H9 (cell line): ENCODE data around the gene SPATA6L. TPM values are rescaled to one million over a fixed set of nuclear protein-coding genes. Genes with fewer than 3 reads are reported as not detected.

Experiments
- DNase-seq: peaks from one replicate; pipeline ENCODE4 v3.0.0-alpha.2; 2017
- H2AFZ ChIP-seq: one replicate; pipeline ENCODE4 v1.6.1; 2013; ENCODE audit warnings: mild to moderate bottlenecking, low read length, control low read depth, moderate library complexity
- H2AK5ac ChIP-seq: 2 replicates; pipeline ENCODE4 v1.6.1; 2013; ENCODE audit warnings: low read length, control low read depth, mixed read lengths; ENCODE audit not compliant: insufficient read length
- H2BK120ac ChIP-seq: one replicate; pipeline ENCODE4 v1.6.1; 2013; ENCODE audit warnings: low read depth, mild to moderate bottlenecking, low read length, control low read depth, inconsistent platforms; ENCODE audit not compliant: poor library complexity, severe bottlenecking
- H2BK12ac ChIP-seq: 2 replicates; pipeline ENCODE4 v1.6.1; 2013; ENCODE audit warnings: low read length, control low read depth, mixed read lengths, low read depth; ENCODE audit not compliant: insufficient read length
- H2BK15ac ChIP-seq: 2 replicates; pipeline ENCODE4 v1.6.1; 2013; ENCODE audit warnings: low read depth, low read length, control low read depth
- H2BK20ac ChIP-seq: one replicate; pipeline ENCODE4 v1.6.1; 2013; ENCODE audit warnings: low read depth, mild to moderate bottlenecking, low read length, control low read depth, inconsistent platforms; ENCODE audit not compliant: poor library complexity, severe bottlenecking
- H2BK5ac ChIP-seq: 2 replicates; pipeline ENCODE4 v1.6.1; 2013; ENCODE audit warnings: low read length, control low read depth, mixed read lengths; ENCODE audit not compliant: insufficient read length
- H3K14ac ChIP-seq: 2 replicates; pipeline ENCODE4 v1.6.1; 2013; ENCODE audit warnings: low read length, control low read depth; ENCODE audit not compliant: insufficient read depth
- H3K18ac ChIP-seq: 2 replicates; pipeline ENCODE4 v1.6.1; 2013; ENCODE audit warnings: low read depth, mild to moderate bottlenecking, mixed read lengths, low read length, control low read depth; ENCODE audit not compliant: insufficient read length
- H3K23ac ChIP-seq: 2 replicates; pipeline ENCODE4 v1.6.1; 2013; ENCODE audit warnings: low read length, control low read depth, mixed read lengths, low read depth; ENCODE audit not compliant: insufficient read length
- H3K23me2 ChIP-seq: 2 replicates; pipeline ENCODE4 v1.6.1; 2013; ENCODE audit warnings: low read depth, mild to moderate bottlenecking, mixed read lengths, low read length, control low read depth; ENCODE audit not compliant: insufficient read length, poor library complexity, severe bottlenecking
- H3K27ac ChIP-seq: 2 replicates; pipeline ENCODE4 v1.5.1; 2013; ENCODE audit warnings: low read length, control low read depth, mixed read lengths, low read depth; ENCODE audit not compliant: insufficient read length
- H3K27me3 ChIP-seq: 2 replicates; pipeline ENCODE4 v1.6.1; 2013; ENCODE audit warnings: low read length, control low read depth, inconsistent platforms; ENCODE audit not compliant: insufficient read depth
- H3K4ac ChIP-seq: 2 replicates; pipeline ENCODE4 v1.6.1; 2013; ENCODE audit warnings: low read depth, mild to moderate bottlenecking, control low read depth, inconsistent platforms, low read length, moderate library complexity
- H3K4me1 ChIP-seq: 2 replicates; pipeline ENCODE4 v1.6.1; 2013; ENCODE audit warnings: low read length, control low read depth, inconsistent platforms; ENCODE audit not compliant: insufficient read depth
- H3K4me2 ChIP-seq: 2 replicates; pipeline ENCODE4 v1.6.1; 2013; ENCODE audit warnings: low read length, control low read depth, mixed read lengths; ENCODE audit not compliant: insufficient read length, insufficient read depth
- H3K56ac ChIP-seq: 2 replicates; pipeline ENCODE4 v1.6.1; 2013; ENCODE audit warnings: low read depth, mild to moderate bottlenecking, mixed read lengths, low read length, control low read depth; ENCODE audit not compliant: insufficient read length
- H3K79me1 ChIP-seq: 2 replicates; pipeline ENCODE4 v1.6.1; 2013; ENCODE audit warnings: low read depth, mild to moderate bottlenecking, moderate library complexity, low read length, control low read depth, inconsistent platforms; ENCODE audit not compliant: insufficient read depth, poor library complexity, severe bottlenecking
- H3K79me2 ChIP-seq: 2 replicates; pipeline ENCODE4 v1.6.1; 2013; ENCODE audit warnings: low read length, control low read depth, inconsistent platforms; ENCODE audit not compliant: insufficient read depth
- H3K9ac ChIP-seq: 2 replicates; pipeline ENCODE4 v1.6.1; 2013; ENCODE audit warnings: low read length, control low read depth, mixed read lengths; ENCODE audit not compliant: insufficient read length; ENCODE audit errors: extremely low read depth
- H3K9me3 ChIP-seq: one replicate; pipeline ENCODE4 v1.6.1; 2013; ENCODE audit warnings: low read depth, low read length, inconsistent platforms; ENCODE audit not compliant: control insufficient read depth
- H3T11ph ChIP-seq: one replicate; pipeline ENCODE4 v1.6.1; 2013; ENCODE audit warnings: mild to moderate bottlenecking, low read length, control low read depth, inconsistent platforms
- H4K20me1 ChIP-seq: one replicate; pipeline ENCODE4 v1.6.1; 2013; ENCODE audit not compliant: control insufficient read depth, insufficient read length, insufficient read depth
- H4K5ac ChIP-seq: 2 replicates; pipeline ENCODE4 v1.6.1; 2013; ENCODE audit warnings: low read depth, mild to moderate bottlenecking, mixed read lengths, low read length, control low read depth; ENCODE audit not compliant: insufficient read length
- H4K8ac ChIP-seq: replicated peaks from 2 replicates; pipeline ENCODE4 v1.6.1; 2013; ENCODE audit warnings: low read length, control low read depth, mixed read lengths, low read depth; ENCODE audit not compliant: insufficient read length
- H4K91ac ChIP-seq: 2 replicates; pipeline ENCODE4 v1.6.1; 2013; ENCODE audit warnings: low read depth, mild to moderate bottlenecking, moderate library complexity, mixed read lengths, low read length, control low read depth; ENCODE audit not compliant: insufficient read length
- H3K27ac Mint-ChIP-seq, 3 experiments: 2 replicates in 2 of 3; 3 replicates in 1 of 3; pipeline ENCODE4 v1.8.0; 2020 to 2021; ENCODE audit warnings: mixed read lengths in 3 of 3, mild to moderate bottlenecking in 1 of 3, moderate library complexity in 1 of 3
- H3K27me3 Mint-ChIP-seq: 2 replicates; pipeline ENCODE4 v1.8.0; 2021; ENCODE audit warnings: low read depth, mild to moderate bottlenecking, moderate library complexity, mixed read lengths
- H3K36me3 Mint-ChIP-seq, 3 experiments: 2 replicates in 2 of 3; 3 replicates in 1 of 3; pipeline ENCODE4 v1.8.0; 2020 to 2021; ENCODE audit warnings: low read depth in 3 of 3, mixed read lengths in 3 of 3; ENCODE audit not compliant: insufficient read depth in 1 of 3
- H3K4me1 Mint-ChIP-seq, 2 experiments: 2 replicates each; pipeline ENCODE4 v1.8.0; 2020; ENCODE audit warnings: mixed read lengths in 2 of 2
- H3K4me3 Mint-ChIP-seq, 2 experiments: 2 replicates in 1 of 2; 3 replicates in 1 of 2; pipeline ENCODE4 v1.8.0; 2020 to 2021; ENCODE audit warnings: mild to moderate bottlenecking in 2 of 2, mixed read lengths in 2 of 2, moderate library complexity in 1 of 2
- H3K9me3 Mint-ChIP-seq, 2 experiments: 2 replicates in 1 of 2; 3 replicates in 1 of 2; pipeline ENCODE4 v1.8.0; 2020; ENCODE audit warnings: mild to moderate bottlenecking in 2 of 2, mixed read lengths in 2 of 2, moderate library complexity in 1 of 2
- WGBS: extraction: QIAGEN DNeasy Blood & Tissue Kit; methylation state at CpG from one replicate; pipeline ENCODE4 v1.1.7; 2013; ENCODE audit warnings: missing lambda C conversion rate, low lambda C conversion rate, mixed read lengths; ENCODE audit not compliant: insufficient read length; ENCODE audit errors: extremely low coverage; 5-methylcytosine and 5-hydroxymethylcytosine counted together
- total RNA-seq: library from RNA; stranded (reverse); gene quantifications from 2 replicates; pipeline ENCODE4 v1.2.1, GENCODE V29; 2021
- TF ChIP-seq, protein P1 (sequence below): fragments of 200-600 bp; sonication (generic); conservative IDR thresholded peaks from 3 replicates; pipeline ENCODE4 v1.8.0; 2021; ENCODE audit warnings: antibody characterized with exemption, mild to moderate bottlenecking

Gene SPATA6L
- total RNA-seq, 1 experiment from 2014 or later, result 0.87 TPM

DNA sequence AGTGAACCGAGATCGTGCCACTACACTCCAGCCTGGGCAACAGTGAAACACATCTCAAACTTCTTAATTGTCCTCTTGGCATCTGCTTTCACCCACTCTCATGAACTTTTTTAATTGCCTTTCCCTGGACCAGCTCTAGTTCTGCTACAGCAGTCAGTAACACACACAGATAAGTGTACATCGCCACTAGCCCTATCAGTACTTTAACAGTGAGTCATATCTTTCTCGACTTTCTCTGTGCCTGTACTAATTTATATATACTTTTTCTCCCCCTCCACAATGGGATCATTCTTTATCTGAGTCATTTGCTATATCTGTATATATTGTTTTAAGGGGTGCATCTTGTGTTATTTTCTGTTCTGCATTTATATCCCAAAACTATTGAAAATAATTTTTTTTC is 19.8 kb upstream of the SPATA6L start:
- H4K91ac ChIP-seq, result no peak overlapping the region
- no peak overlapping the region for H4K8ac ChIP-seq
- H3K9me3 Mint-ChIP-seq, result no peaks in the 10 kb centered on the region
- no peaks in the 10 kb centered on the region for H3K27me3 ChIP-seq
- H3K27ac ChIP-seq, result no peak overlapping the region
- no peak overlapping the region for H3K56ac ChIP-seq
- no CpG with 5 or more reads among the region's 4 CpGs for WGBS
- no peak overlapping the region for H3K4ac ChIP-seq
- no peak overlapping the region for H2BK20ac ChIP-seq
- H3K14ac ChIP-seq, result no peak overlapping the region
- no peak overlapping the region for H3K4me2 ChIP-seq
- no peak for DNase-seq
- H3K36me3 Mint-ChIP-seq, result peaks cover 6 to 27% (median 20%) of the 10 kb centered on the region in 3 experiments; a peak in 6 of 7 replicates
- H2BK15ac ChIP-seq, result no peak overlapping the region
- TF ChIP-seq, protein P1, sequence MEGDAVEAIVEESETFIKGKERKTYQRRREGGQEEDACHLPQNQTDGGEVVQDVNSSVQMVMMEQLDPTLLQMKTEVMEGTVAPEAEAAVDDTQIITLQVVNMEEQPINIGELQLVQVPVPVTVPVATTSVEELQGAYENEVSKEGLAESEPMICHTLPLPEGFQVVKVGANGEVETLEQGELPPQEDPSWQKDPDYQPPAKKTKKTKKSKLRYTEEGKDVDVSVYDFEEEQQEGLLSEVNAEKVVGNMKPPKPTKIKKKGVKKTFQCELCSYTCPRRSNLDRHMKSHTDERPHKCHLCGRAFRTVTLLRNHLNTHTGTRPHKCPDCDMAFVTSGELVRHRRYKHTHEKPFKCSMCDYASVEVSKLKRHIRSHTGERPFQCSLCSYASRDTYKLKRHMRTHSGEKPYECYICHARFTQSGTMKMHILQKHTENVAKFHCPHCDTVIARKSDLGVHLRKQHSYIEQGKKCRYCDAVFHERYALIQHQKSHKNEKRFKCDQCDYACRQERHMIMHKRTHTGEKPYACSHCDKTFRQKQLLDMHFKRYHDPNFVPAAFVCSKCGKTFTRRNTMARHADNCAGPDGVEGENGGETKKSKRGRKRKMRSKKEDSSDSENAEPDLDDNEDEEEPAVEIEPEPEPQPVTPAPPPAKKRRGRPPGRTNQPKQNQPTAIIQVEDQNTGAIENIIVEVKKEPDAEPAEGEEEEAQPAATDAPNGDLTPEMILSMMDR, result no peak
- H3K9me3 ChIP-seq, result no peaks in the 10 kb centered on the region
- H3K4me1 ChIP-seq, result no peaks in the 10 kb centered on the region
- H3K27ac Mint-ChIP-seq, result no peak overlapping the region; a peak in 1 of 7 replicates
- H3K79me1 ChIP-seq, result no peaks in the 10 kb centered on the region
- no peak overlapping the region for H3K18ac ChIP-seq
- H3K4me3 Mint-ChIP-seq, result no peak overlapping the region
- no peak overlapping the region for H2BK120ac ChIP-seq
- H2BK5ac ChIP-seq, result no peak overlapping the region
- H3K23ac ChIP-seq, result no peak overlapping the region
- H4K5ac ChIP-seq, result no peak overlapping the region
- no peak overlapping the region for H3T11ph ChIP-seq
- peaks cover 0 to 2% of the 10 kb centered on the region in 2 experiments; a peak in 1 of 4 replicates for H3K4me1 Mint-ChIP-seq
- H3K27me3 Mint-ChIP-seq, result no peaks in the 10 kb centered on the region
- H3K79me2 ChIP-seq, result peaks cover 3% of the 10 kb centered on the region; the same call in 1 of the 2 replicates
- no peak overlapping the region for H2AFZ ChIP-seq
- H2BK12ac ChIP-seq, result no peak overlapping the region
- no peaks in the 10 kb centered on the region for H3K23me2 ChIP-seq
- no peak overlapping the region for H3K9ac ChIP-seq
- no peak overlapping the region for H2AK5ac ChIP-seq
- no peaks in the 10 kb centered on the region for H4K20me1 ChIP-seq
